ENCODE measurements around the gene MRPL43.
A peak's percentile ranks its signal among the peaks of the same experiment; 100 is the strongest.

Gene MRPL43

DNA sequence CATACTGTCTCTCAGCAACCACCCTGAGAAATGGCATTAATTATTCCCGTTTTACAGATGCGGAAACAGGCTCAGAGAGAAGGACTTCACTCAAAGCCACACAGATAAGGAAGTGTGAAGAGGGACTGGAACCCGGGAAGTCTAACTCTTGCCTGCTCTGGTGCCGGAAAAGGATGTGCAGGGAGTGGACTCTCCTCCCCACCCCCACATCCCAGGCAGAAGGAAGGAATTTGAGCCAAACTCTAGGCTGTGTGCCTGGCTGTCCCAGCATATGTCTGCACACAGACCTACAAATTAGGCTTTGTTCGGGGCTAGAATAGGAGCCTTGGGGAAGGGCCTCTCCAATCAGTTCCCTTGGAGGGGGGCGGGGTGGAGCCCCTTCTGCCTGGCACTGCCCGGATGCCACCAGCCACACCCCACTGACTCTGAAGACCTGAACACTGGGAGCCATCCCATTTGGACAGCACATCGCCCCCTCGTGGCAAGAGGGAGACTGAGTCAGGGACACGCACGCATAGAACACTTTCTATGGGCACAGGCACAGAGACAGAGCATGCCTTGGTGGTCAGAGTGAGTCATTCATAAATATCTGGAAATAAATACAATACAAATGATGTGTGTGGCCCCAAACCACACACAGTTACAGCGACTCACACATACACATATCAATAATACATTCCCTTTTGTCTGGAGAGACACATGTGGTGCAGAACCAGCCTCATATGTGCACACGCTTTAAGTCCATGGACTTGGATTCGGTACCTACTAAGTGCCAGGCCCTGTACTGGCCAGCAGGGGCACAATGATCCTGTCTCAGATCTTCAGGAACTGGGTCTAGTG lies 25.4 kb upstream of the MRPL43 start:
- H3K4me1 ChIP-seq, result peaks cover 66% of the 10 kb centered on the region
- H3K27me3 ChIP-seq, result no peaks in the 10 kb centered on the region
- TF ChIP-seq Cebpa-rat (IDR thresholded peaks at IDR 0.05), result no peak
- no peak overlapping the region for H3K9ac ChIP-seq
- no peaks in the 10 kb centered on the region for H3K9me3 ChIP-seq
- peak overlapping the region; percentile 59 for H3K4me2 ChIP-seq
- H3K36me3 ChIP-seq, result no peaks in the 10 kb centered on the region
- H3K4me3 ChIP-seq, result no peak overlapping the region
- no peak overlapping the region for H3K27ac ChIP-seq
- peaks cover 4% of the 10 kb centered on the region; the same call in 1 of the 2 replicates for H4K20me1 ChIP-seq

DNA sequence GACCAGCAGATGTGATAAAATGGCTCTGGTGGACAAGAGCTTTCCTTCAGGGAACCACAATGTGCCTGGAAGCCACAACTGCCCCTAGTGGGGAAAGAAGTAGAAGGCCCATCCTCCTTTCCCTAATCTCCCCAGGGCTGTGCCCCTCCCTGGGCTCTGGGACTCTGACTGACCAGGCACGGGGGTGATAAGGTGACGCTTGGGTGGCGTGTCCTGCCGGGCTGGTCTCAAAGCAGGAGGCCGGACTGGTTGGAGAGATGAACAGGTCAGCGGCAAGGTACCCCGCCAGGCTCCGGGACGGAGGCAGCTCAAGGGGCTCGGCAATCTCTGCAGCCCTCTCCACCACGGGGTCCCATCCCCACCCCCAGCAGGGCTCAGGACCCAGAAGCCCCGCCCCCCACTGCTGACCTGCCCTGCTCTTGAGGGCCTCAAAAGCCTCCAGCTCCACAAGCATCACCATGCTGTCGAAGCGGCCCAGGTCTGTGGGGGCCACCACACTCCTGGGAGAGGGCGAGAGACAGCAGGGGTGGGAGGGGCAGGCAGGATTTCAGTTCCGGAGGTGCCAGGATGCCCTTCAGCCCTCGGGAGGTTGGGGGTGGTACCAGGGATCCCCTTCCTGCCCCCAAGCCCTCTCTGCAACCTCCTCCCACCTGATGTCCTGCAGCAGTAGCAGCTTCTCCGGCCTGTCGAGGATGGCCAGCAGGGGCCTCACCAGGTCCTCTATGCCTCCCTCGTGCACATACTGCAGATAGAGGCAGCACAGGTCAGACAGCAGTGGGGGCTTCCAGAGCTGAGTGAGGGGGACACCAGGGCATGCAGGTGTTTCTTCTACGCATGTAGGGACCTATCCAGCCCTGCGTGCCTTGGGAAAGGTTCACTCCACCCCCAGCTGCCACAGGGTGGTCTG lies 24.5 kb upstream of the MRPL43 start:
- Histone ChIP-seq H3K27ac (no peak overlapping the region), H3K9ac (no peak overlapping the region), H3K4me2 (no peak overlapping the region), H4K20me1 (peaks cover 13% of the 10 kb centered on the region), H3K4me3 (no peak overlapping the region), H3K4me1 (peaks cover 66% of the 10 kb centered on the region), H3K9me3 (no peaks in the 10 kb centered on the region), H3K27me3 (no peaks in the 10 kb centered on the region), H3K36me3 (peaks cover 8% of the 10 kb centered on the region)
- no peak for TF ChIP-seq Cebpa-rat (IDR thresholded peaks at IDR 0.05)

DNA sequence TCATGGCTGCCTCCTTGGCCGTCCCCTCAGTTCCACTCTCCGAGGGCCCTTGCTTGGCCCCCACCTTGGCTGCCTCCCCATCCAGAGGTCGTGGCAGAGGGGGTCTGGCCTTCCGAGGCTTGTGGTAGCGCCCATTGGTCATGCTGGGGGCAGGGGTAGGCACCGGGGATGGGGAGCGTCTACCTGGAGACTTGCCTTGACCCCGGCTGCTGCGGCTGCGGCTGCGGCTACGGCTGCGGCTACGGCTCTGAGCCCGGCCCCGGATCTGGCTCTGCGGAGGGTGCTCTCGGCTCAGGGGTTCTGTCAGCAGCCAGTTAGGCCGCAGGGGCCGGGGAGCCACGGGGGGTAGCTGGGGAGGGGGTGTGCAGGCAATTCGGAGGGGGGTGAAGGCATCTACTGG lies 23.0 kb upstream of the MRPL43 start:
- Histone ChIP-seq H3K36me3 (peaks cover 23% of the 10 kb centered on the region), H3K4me1 (peaks cover 55% of the 10 kb centered on the region), H3K4me3 (no peak overlapping the region), H4K20me1 (peaks cover 27% of the 10 kb centered on the region), H3K27ac (no peak overlapping the region), H3K9me3 (no peaks in the 10 kb centered on the region), H3K4me2 (no peak overlapping the region), H3K9ac (no peak overlapping the region), H3K27me3 (no peaks in the 10 kb centered on the region)
- no peak for TF ChIP-seq Cebpa-rat (IDR thresholded peaks at IDR 0.05)

DNA sequence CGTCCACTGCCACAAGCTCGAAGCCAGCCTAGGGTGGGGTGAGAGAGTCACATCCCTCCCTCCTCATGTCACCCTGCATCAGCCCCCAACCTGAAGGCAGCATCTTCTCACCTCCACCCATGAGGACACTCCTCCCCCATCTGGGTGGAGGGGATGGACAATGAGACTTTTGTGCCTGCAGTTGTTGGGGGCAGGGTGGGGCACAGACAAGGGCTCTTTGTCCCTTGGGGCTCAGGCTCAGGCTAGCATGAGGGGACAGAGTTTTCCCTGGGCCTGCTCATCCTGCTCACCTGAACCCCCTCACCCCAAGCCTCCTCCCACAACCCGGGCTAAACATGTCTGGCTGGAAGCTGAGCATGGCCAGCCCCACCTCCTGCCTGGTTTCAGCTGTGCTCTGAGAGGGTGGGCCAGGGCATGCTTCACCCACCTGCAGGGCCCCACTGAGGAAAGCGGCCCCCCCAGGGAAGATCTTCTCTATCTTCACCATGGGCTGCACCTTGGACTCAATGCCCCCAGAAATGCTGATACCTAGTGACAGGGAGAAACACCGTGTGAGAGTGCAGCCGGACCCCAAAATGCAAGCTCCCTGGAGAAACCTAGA lies 21.6 kb upstream of the MRPL43 start:
- Histone ChIP-seq H3K9me3 (no peaks in the 10 kb centered on the region), H3K27me3 (no peaks in the 10 kb centered on the region), H3K4me1 (peaks cover 41% of the 10 kb centered on the region), H4K20me1 (peaks cover 41% of the 10 kb centered on the region), H3K4me2 (no peak overlapping the region), H3K27ac (no peak overlapping the region), H3K9ac (no peak overlapping the region), H3K4me3 (no peak overlapping the region), H3K36me3 (peaks cover 37% of the 10 kb centered on the region)
- no peak for TF ChIP-seq Cebpa-rat (IDR thresholded peaks at IDR 0.05)

DNA sequence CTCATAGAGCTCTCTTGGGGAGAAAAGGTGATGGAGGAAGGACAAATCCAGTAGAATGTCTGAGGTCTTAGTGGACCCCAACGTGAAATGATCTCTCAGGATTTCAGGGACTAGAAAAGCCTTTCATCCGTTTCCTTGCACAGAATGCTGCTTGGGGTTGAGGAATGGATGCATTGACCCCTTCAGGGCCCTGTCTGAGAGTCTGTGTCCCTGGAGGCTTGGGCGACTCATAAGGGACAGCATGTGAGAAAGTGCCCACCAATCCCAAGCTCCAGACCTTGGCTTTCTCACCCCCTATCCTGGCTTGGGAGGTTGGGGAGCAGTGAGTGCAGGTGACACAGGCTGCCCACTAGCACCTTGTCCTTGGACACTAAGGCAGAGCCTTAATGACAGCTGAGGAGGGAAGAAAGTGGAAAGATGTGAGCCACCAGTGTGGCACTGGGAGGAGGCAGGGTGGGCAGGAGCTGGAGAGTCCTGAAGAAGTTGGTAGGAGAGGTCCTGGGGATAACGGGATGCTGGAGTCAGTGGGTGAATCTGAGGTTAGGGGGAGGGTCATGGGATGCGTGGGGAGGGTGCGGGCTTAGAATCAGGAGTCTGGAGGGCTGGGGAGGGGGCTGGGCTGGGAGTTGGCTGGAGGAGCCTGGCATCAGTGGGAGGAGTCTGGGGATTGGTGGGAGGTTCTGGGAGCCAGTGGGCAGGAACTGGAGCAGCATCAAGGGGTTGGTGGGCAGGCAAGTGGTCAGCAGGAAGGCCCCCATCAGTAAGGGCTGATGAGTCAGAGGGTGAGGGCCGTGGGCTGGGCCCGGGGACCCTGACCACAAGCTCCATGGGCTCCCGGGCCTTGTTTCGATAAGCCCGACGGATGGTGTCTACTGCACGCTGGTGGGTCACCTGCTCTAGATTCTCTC lies 20.9 kb upstream of the MRPL43 start:
- peaks cover 33% of the 10 kb centered on the region for H3K4me1 ChIP-seq
- peaks cover 44% of the 10 kb centered on the region for H3K36me3 ChIP-seq
- H3K9me3 ChIP-seq, result no peaks in the 10 kb centered on the region
- H3K9ac ChIP-seq, result 0 out of 2 replicates have a peak overlapping the region, but pooled peaks have one; percentile 19
- no peak for TF ChIP-seq Cebpa-rat (IDR thresholded peaks at IDR 0.05)
- H3K27ac ChIP-seq, result peak overlapping the region; percentile 58; the same call in 1 of the 2 replicates
- no peak overlapping the region; the same call in 1 of the 2 replicates for H3K4me2 ChIP-seq
- no peak overlapping the region for H3K4me3 ChIP-seq
- peaks cover 48% of the 10 kb centered on the region for H4K20me1 ChIP-seq
- no peaks in the 10 kb centered on the region for H3K27me3 ChIP-seq

DNA sequence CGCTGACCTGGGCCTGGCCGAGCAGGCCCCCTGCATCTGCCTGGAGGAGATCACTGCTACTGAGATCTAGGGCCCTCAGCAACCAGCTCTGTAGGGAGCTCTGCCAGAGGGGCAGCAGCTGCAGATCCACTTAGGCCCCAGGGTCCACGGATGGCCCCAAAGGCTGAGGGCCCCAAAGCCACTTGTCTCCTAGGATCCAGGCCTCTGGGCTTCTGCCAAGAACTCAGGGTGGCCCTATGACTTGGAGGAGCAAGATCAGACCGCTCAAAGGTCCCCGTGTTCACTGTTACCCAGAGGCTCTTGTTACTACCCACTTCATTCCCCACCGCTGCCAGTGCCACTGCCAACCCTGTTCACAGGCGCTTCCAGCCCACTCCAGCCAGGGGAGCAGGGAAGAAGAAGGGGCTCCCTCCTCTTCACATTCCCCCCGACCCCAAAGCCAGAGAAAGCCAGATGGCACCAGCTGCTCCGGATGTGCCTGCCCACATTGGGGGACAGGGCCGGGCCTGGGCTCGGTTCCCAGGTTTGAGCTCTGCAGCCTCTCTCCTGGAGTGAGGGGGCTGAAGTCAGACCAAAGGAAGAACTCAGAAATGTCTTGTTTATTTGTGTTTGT lies 19.9 kb upstream of the MRPL43 start:
- Histone ChIP-seq H3K9me3 (no peaks in the 10 kb centered on the region), H3K4me3 (no peak overlapping the region), H3K4me2 (peak overlapping the region; percentile 39), H3K36me3 (peaks cover 54% of the 10 kb centered on the region), H3K9ac (peak overlapping the region; percentile 60), H3K27me3 (no peaks in the 10 kb centered on the region), H3K4me1 (peaks cover 34% of the 10 kb centered on the region), H3K27ac (peak overlapping the region; percentile 58), H4K20me1 (peaks cover 58% of the 10 kb centered on the region)
- no peak for TF ChIP-seq Cebpa-rat (IDR thresholded peaks at IDR 0.05)

DNA sequence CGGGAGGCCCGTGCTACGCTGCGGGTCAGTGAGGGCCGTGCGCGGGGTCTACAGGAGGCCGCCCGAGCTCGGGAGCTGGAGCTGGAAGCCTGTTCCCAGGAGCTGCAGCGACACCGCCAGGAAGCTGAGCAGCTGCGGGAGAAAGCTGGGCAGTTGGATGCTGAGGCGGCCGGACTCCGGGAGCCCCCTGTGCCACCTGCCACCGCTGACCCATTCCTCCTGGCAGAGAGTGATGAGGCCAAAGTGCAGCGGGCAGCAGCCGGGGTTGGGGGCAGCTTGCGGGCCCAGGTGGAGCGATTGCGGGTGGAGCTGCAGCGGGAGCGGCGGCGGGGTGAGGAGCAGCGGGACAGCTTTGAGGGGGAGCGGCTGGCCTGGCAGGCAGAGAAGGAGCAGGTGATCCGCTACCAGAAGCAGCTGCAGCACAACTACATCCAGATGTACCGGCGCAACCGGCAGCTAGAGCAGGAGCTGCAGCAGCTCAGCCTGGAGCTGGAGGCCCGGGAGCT lies 19.3 kb upstream of the MRPL43 start:
- peak overlapping the region; percentile 39 for H3K4me2 ChIP-seq
- peak overlapping the region; percentile 58; the same call in 1 of the 2 replicates for H3K27ac ChIP-seq
- H3K36me3 ChIP-seq, result peaks cover 56% of the 10 kb centered on the region
- no peak overlapping the region for H3K4me3 ChIP-seq
- peaks cover 40% of the 10 kb centered on the region for H3K4me1 ChIP-seq
- H4K20me1 ChIP-seq, result peaks cover 64% of the 10 kb centered on the region
- TF ChIP-seq Cebpa-rat (IDR thresholded peaks at IDR 0.05), result no peak
- peak overlapping the region; percentile 60 for H3K9ac ChIP-seq
- no peaks in the 10 kb centered on the region for H3K27me3 ChIP-seq
- no peaks in the 10 kb centered on the region for H3K9me3 ChIP-seq

DNA sequence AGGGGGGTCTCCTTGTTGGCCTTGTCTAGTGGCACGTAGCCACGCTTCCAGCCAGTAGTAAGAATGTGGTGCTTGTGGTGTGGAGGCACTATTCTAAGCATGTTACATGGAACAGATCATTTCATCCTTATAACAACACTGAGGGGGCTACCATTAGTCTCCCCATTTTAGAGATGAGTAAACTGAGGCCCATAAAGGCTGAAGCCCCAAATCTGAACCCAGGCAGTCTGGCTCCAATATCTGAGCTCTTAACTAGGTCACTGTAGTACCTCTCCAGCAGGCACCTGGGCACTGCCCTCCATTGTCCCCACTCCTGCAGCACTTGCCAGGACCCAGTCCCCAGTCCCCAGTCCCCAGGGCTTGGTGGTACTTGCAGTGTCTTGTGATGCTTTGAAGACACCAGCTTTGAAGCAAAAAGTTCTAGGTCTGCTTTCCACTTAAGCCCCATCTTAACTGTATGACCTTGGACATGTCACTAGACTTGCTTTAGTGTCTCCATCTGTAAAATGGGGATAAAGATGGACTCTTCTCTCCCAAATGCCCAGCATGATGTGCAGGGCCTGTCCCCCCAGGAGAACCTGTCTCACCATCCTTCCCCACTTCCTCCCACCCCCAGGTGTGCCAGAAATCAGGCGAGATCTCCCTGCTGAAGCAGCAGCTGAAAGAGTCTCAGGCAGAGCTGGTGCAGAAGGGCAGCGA lies 18.7 kb upstream of the MRPL43 start:
- Histone ChIP-seq H4K20me1 (peaks cover 68% of the 10 kb centered on the region), H3K36me3 (peaks cover 56% of the 10 kb centered on the region), H3K4me1 (peaks cover 46% of the 10 kb centered on the region), H3K4me2 (no peak overlapping the region), H3K9ac (no peak overlapping the region), H3K4me3 (no peak overlapping the region), H3K9me3 (no peaks in the 10 kb centered on the region), H3K27me3 (no peaks in the 10 kb centered on the region), H3K27ac (no peak overlapping the region)
- no peak for TF ChIP-seq Cebpa-rat (IDR thresholded peaks at IDR 0.05)

All from BLaER1 (cell line).